ENCODE data around the gene BCL10.

BCL10 gene

DNA sequence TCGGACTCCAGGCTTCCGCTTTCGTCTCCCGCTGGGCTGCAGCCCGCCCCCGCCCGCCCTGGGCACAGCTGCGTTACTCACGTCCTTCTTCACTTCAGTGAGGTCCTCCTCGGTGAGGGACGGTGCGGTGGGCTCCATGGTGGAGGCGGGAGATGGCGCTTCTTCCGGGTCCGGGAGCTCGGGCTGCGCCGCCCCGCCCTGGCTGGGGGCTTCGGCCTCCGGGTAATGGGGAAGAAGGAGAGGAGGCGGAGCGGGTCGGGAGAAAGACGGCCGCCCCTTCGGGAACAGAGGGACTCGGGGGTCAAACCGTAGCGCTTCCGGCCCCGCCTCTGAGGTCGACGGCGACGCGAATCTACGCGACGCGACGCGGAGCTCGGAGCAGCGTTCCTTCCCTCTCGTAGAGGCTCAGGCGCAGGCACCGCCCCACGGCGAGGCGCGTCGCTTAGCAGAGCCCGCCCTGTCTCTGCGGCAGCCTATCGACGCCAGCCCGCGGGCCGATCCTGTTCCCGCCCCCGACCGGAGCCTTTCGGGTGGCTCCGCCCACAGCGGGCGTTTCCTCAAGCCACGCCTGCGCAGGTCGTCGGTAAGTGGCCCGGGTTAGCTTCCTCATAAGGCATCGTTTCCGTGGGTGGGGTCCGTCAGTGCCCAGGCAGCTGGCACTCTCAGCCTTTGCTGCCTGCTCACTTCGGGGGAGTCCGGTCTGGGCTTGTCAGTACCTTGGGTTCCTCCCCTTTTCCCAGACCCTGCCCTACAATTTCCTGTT, at the start of gene BCL10:
Gene BCL10, minus strand, starts transcription at position 418 of the 763 bp plus-strand sequence. Its CDS starts 280 bp downstream, at position 138.
- DNase-seq = peak; percentile 95 to 96

DNA sequence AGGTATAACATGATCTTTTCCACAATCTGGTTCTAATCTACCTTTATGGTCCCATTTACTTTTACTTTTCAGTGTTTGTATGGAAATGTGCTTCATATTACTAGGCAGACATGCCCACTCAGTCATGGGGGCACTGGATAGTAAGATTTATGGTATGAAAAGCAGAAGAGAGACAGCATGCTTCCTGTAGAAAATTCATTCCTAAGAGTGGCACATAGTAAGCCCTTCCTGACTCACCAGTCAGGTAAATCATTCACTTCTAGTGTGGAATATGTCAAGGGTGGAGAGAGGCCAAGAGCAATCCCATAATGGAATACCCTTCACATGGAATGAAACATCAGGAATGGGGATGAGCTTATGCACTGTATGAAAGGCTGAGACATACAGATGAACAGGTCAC, 49.5 kb upstream of the BCL10 start:
- no peak for DNase-seq

DNA sequence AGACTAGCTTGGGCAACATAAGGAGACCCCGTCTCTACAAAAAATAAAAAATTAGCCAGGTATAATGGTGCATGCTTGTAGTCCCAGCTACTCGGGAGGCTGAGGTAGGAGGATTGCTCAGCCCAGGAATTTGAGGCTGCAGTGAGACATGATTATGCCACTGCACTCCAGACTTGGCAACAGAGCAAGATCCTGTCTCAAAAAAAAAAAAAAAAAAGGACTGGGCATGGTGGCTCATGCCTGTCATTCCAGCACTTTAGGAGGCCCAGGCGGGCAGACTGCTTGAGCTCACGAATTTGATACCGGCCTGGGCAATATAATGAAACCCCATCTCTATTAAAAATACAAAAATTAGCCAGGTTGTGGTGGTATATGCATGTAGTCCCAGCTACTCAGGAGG, 47.3 kb upstream of the BCL10 start:
- no peak for DNase-seq

DNA sequence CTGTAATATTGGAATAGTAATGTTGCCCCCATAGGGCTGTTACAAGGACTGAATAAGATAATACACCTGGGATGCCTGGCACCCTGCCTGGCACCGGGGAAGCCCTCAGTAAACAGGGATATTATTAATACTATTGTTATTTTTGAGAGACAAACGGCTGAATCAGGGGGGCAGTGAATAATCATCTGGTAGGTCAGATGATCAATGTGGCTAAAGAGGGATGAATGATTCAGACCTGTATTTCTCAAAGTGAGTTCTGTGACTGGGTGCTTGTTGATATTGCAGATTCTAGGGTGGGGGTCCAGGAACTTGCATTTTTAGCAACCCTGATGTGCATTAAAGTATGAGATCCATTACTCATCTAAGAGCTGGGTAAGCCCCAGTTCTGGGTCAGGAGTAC, 46.2 kb upstream of the BCL10 start:
- DNase-seq = no peak

DNA sequence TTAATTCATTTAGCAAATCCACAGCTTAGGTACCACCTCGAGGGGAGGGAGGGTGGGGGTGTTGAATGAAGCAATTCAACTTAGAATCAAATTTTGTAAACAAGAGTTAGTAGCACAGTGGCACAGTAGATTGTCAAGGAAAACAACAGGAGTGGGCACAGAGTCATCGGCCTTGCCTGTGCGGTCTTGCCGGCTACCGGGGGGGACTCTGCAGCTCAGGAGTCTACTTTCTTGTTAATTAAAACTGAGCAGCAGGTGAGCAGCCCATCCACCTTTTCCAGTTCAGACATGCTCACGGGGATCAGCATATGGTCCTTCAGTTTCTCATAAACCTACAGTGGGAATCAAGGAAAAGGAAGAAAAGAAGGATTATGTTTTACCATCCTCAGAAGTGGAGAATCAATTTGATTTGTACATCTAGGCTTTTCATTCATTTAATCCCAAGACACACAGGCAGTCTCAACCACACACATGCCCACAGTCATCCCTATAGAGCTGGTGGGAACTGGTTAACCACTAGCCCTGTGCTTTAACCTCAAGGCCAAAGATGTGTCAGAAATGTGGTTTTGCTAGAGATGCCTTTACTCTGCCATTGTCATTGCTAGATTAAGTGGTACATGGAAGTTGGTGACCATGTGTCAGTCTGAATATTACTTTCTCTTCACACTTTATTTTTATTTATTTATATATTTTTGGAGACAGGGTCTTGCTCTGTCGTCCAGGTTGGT, 45.0 kb upstream of the BCL10 start:
- DNase-seq = no peak

DNA sequence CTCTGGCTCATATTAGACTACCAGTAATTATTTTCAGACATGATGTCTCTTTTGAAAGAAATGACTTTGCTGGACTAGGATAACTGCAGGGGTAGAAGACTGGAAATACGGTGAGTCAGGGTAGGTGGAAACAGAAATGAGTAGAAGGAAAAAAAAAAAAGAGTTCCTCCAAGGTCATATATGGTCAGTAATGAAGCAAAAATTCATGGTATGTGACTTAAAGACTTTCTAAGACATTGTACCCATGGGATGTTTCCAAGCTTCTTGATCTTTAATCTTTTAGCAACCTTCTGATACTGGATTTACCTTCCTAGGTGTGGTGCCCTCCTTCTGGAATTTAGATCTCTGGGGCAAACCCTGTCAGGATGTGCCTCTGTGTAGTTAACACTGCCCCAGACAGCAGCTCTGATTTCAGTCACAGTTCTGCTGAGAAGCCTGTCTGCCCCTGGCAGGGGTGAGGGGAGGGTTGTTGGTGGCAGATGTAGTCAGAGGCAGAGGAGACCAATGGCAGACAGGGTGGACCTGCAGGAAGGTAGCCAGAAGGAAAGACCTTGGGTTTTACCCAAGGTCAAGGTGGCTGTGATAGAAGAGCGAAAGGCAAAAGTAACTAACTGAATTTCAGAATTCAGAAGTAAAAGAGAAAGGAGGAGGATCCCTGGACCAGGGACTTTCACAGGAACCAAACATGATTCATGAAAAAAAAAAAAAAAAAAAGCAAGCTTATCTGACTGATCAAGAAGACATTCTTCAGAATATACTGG, 44.1 kb upstream of the BCL10 start:
- no peak for DNase-seq

DNA sequence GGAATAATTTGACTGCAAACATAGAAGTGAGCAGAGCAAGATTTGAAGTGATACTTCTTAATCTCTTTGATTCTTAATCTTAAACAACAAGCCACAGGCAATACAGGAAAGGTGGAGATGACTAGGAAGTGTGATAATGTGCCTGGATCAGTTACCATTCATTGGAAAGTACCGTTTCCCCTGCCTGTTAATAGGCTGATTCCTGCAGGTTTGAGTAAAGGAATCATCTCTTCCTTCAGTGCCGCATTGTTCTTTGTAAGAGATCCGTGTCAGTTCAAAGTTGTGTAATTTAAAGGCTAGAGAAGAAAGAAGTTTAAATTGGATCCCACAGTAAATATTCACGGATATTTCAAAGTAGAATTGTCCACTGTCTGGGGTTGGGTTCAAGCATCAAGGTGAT, 43.5 kb upstream of the BCL10 start:
- no peak for DNase-seq

DNA sequence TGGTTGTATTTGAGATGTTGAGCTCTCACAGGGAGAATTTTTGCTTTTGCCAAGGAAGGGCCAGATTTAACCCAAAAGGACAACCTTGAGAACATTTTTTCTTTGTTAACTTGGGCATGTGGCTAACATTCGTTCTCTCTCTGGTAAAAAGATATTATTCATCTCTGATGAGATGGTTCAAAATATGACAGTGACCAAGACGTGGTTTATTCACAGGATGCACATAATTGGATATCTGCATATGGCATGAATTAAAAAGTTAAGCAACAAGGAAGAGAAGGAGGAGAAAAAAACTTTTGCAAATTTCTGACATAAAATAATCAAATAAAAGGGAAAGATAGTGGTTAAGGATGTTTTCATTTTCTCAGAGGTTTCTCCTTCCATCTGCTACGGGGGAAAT, 43.1 kb upstream of the BCL10 start:
- DNase-seq = no peak

DNA sequence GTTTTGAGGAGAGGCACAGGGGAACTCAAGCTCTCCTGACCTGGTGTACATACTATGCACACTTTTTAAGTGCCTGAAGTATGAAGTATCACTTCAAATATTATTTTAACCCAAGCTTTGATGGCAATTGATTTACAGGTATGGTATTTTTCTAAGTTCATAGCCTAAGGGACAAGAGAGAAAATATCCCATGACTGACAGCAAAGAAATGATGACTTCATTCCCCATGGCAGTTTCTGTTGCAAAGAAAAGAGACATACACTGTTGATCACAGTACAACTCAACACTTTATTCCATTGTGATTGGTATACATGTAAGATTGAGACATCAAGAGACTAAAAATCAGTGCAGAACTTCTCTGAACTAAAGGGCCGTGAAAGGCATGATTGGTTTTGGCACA, 41.8 kb upstream of the BCL10 start:
- DNase-seq = no peak

DNA sequence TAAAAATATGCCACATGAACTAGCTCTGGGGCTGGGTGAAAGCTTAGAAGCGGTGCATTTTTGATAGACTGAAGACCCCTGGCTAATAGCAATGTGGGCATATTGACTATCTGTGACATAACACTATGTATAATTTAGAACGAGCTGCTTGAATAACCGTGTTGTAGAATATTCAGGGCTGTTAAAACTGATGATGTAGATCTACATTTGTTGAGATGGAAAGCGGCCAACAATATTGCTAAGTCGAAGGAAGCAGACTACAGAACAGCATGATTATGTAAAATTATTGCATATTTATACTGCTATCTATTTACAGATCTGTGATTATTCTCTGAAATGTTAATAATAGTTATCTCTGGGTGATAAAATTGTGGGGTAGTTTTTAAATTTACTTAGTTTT, 41.1 kb upstream of the BCL10 start:
- DNase-seq = no peak

DNA sequence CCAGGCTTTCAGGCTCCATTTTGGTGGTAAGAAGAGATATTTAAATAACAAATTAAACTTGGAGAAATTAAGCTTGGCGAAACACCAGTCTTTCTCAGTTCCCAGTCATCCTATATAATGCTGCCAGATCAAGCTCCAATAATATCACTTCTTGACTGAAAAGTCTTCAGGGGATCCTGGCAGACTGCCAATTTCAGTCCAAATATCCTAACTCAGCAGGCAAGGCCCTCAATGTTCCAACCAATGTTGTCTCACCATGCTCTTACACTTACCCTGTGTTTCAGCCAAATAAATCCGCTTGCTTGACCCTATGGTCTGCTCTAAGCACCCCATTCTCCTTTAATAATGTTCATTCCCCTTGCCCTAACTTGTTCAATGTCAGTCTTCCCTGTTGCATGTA, 39.9 kb upstream of the BCL10 start:
- DNase-seq = no peak

DNA sequence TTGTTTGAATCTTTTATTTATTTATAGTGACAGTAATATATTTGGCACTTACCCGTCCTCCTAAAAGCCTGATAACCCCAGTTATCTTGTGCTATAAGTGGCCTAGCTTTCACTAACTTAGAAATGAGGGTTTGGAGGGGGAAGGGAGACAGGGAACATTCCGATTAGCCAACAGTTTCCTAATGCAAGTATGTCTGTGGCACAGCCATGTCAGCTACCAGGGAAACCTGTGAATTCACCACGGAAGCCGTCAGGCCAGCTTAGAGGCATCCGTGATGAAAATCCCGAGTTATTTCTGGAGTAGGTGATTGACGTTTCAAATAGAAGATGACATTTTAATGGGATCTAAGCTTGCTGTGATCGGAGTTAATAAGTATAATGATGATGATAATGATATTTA, 39.4 kb upstream of the BCL10 start:
- no peak for DNase-seq

DNA sequence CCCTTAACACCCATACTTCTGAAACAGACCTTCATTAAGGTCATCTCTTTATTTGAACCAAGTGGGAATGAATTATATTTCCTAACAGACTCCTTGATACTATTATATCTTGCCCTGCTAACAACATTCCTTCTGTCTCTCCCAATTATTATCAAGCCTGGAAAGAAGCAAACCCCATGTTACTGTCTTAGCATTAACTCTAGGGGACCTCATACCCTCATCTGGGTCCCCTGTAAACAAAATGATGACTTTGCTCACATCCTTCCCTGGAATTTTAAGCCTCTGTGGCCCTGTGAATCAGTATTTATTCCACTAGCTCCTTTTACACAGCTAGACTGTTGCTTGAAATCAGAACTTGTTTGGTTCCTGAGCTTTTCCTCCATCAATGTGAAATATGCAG, 38.3 kb upstream of the BCL10 start:
- no peak for DNase-seq

DNA sequence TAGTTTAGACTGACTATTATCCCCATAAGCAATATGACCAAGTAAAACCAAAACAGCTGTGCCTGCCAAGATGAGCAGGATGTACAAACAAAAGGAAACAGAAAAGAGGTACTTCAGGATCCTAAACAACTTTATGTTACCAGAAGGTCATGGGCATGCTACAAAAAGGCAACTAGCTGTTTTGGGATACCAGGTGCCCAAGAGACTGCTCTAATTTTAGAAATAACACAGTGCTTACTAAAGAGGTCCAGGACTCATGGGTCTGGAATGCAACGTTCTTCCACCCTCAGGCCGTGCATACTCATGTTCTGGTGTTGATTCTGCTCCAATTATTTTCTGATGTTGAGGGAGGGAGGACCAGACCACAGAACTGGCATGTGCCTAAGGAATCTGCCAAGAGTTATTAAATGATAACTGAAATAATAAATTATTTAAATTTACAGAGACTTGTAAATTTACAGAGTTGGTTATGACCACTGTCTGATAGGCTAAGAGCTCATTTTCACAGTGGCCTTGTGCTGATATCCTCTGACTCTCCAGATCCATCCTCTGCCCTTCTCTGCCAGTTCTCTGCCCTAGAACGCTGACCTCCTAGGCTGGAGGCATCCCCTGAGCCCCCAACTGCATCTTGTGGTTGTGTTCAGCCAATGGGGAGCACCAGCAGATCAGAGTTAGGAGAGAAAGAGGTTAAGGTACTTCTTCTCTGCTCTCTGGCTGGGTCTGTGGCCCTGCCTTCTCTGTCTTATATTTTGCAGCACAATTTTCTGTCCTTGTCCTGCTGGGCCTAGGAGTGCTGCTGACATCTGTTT, 37.7 kb upstream of the BCL10 start:
- DNase-seq = no peak

DNA sequence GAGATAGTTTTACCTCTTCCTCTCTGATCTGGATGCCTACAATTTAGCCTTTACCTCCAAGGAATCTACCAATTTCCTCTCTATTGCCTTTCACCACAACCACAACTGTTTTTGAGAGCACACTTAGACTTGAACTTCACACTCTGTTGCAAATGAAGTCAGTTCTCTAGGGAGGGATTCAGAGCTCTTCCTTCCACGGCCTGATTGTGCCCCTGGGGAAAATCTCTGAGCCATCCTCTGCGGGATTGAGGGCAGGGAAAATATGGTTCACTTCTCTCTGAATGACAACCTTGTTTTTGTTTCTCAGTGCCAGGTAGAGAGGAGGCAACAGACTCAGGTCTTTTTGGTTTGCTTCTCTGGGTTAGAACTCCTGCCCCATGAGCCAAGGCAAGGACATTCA, 35.4 kb upstream of the BCL10 start:
- no peak for DNase-seq

DNA sequence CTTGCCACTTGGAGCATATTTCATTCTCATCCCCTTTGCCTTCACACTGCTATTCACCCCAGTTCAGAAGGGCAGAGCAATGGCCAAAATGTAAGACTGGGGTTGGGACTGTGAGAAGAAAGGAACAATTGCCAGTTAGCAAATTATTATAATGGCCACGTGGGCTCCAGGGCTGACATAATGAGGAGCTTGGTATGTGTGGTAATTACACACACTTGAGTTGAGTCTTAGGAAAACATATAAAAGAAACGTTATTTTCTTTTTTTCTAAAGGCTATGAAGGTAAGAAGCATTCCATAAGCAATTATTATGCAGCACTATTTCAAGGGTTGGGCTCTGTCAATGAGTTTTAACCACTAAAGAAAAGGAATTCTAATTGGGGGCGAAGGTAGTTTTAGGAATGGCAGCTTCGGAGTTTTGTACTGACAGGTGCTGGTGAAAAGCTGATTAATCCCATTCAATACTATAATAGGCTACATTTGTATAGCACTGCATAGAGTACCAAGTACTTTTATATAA, 32.5 kb upstream of the BCL10 start:
- no peak for DNase-seq

DNA sequence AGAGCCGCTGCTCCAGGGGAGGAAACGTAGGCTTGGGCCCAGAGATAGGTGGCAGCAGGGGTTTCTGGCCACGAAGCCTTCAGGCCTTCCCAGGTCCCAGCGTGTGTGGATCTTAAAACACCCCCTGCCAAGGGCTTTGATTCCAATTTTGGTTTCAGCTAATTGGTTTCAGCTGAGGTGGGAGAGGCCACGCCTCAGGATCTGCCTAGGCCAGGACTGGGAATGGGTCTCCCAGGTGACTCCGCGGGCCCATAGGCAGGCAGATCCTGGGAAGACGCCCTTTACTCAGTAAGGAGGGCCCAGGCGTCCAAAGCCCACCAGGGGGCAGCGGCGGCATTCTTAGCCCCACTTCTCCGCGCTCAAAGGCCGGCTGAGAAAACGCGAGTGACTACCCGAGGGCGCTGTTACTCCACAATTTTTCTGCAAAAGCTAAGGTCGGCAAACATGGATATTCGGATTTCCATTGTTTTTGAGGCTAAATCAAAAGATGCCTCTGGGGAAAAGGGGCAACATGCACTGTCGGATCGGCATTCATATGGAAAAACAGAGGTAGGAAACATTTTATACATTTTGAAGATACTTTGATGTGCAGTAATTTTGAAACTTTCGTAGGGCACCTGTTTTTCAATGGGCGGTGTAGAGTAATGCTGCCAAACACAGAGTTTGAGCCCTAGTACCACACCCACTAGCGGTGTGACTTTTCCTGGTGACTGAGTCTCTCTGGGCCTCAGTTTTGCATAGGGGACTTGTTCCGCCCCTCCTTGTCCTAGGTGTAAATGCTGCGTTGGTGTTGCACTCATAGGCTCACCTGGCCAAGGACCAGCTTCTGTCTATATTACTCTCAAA, 31.8 kb upstream of the BCL10 start:
- peak; percentile 56 to 59 for DNase-seq

DNA sequence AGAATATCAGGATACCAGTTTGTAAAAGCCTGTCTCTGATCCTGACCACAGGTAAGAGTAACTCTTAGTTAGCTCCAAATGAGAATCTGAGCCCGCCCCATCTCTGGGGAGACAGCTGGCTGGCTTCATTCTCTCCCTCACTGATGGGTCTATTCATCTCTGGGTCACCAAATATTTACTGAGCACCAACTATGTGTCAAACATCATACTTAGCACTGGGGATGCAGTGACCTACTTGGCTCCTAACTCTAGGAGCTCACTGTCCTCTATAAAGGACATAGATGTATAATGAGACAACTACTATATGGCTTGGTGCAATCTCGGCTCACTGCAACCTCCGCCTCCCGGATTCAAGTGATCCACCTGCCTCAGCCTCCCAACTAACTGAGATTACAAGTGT, 29.8 kb upstream of the BCL10 start:
- no peak for DNase-seq

DNA sequence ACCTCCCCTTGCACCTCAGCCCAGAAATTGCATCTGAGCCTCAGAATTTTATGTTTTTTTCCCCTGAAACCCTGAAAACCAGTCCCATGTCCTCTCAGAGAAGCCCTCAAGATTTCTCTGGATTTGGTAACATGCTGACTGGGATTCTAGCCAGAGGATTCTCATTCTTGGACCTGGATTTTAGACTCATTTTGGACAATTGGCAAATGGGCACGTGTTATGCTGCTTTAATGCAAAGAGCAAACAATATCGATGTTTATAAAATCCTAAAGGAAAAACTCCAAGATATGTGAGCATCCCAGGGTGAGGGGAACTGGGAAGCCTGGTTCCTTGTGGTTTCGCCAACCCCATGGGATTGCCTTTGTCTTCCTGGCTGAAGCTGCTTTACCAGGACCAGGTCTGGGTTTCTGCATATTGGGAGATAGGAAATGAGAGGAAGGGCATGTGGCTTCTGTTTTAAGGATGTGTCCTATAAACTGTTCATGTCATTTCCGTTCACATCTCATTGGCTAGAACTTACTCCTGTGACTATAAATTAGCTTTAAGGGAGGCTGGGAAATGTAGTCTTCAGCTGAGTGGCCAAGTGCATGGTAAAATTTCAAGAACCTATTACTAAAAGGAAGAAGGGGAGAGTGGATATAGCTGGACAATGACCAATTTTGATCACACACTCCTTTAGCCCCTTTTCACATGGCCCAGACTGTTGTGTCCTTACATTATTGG, 27.2 kb upstream of the BCL10 start:
- no peak for DNase-seq

DNA sequence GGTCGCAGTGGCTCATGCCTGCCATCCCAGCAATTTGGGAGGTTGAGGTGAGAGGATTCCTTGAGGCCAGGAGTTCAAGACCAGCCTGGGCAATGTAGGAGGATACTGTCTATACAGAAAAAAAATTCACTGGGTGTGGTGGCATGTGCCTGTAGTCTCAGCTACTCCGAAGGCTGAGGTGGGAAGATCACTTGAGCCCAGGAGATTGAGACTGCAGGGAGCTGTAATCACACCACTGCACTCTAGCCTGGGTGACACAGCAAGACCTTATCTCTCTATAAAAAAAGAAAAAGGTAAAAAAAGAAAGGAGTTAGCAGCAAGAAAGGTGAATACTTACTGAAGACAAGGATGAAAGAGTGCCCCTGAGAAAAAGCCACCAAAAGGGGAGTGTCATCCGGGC, 23.7 kb upstream of the BCL10 start:
- DNase-seq = no peak

Data from activated CD4-positive, alpha-beta T cell treated with anti-CD3 and anti-CD28 coated beads for 4 hours (primary cell).